Gastroesophageal sphincter (tissue), 3 donors: ENCODE measurements around the gene ZNF292.

Source experiments
- POLR2A ChIP-seq, 2 donors: fragments of 450-650 bp; IDR thresholded peaks; one replicate each; pipeline ENCODE4 v1.6.1; 2017; ENCODE audit warnings: antibody characterized with exemption in 2 of 2, mild to moderate bottlenecking in 2 of 2, moderate library complexity in 1 of 2
- TF ChIP-seq, protein P1 (sequence below), 4 experiments: fragments of 200-600 bp in 2 of 4; fragments of 450-650 bp in 2 of 4; sonication (generic) in 1 of 4; IDR thresholded peaks; one replicate each; pipeline ENCODE4 v1.5.1; 2017 to 2019; ENCODE audit warnings: antibody characterized with exemption in 4 of 4, mild to moderate bottlenecking in 2 of 4, moderate library complexity in 2 of 4

DNA sequence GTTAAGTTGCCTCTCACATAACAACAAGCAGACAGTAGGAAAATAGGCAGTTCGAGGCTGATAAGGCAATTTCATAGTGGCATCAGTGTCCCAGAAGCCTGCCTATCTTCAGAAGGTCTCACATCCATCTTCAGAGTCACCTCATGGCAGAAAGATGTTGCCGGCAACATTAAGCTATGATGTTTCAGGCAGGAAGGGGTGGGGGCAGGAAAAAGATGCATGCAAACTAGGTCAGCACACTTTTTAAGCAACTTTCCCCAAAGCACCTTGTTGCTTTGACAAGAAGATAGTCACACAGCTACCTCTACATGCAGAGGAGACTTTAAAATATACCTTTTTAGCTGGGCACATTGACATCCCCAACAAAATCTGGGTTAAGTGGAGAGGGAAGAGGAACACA is 123.8 kb downstream of the ZNF292 start:
- TF ChIP-seq POLR2A (IDR thresholded peaks at IDR 0.05): no peak
- TF ChIP-seq, protein P1, sequence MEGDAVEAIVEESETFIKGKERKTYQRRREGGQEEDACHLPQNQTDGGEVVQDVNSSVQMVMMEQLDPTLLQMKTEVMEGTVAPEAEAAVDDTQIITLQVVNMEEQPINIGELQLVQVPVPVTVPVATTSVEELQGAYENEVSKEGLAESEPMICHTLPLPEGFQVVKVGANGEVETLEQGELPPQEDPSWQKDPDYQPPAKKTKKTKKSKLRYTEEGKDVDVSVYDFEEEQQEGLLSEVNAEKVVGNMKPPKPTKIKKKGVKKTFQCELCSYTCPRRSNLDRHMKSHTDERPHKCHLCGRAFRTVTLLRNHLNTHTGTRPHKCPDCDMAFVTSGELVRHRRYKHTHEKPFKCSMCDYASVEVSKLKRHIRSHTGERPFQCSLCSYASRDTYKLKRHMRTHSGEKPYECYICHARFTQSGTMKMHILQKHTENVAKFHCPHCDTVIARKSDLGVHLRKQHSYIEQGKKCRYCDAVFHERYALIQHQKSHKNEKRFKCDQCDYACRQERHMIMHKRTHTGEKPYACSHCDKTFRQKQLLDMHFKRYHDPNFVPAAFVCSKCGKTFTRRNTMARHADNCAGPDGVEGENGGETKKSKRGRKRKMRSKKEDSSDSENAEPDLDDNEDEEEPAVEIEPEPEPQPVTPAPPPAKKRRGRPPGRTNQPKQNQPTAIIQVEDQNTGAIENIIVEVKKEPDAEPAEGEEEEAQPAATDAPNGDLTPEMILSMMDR (IDR thresholded peaks at IDR 0.05): no peak
